ENCODE results near the gene CACNA1S. TPM values are rescaled to one million over a fixed set of nuclear protein-coding genes. Genes with fewer than 3 reads are reported as not detected.

The CACNA1S gene
- total RNA-seq, 1 donor from 2014 or later: not detected

- H3K9ac ChIP-seq (ENCODE audit: low read length): no peak overlapping the region
- no peak overlapping the region for H3K4me2 ChIP-seq (ENCODE audit: low read length)
- Mint-ChIP-seq H3K4me3 (ENCODE audit: unreplicated experiment) (no peak overlapping the region), H3K4me1 (ENCODE audit: low read depth, unreplicated experiment) (no peaks in the 10 kb centered on the region), H3K27me3 (ENCODE audit: low read depth, unreplicated experiment) (peaks cover 60% of the 10 kb centered on the region), H3K36me3 (ENCODE audit: low read depth, unreplicated experiment) (no peaks in the 10 kb centered on the region), H3K9me3 (ENCODE audit: unreplicated experiment) (no peaks in the 10 kb centered on the region), H3K27ac (ENCODE audit: unreplicated experiment) (no peak overlapping the region)
- no peaks in the 10 kb centered on the region for H3K36me3 ChIP-seq (ENCODE audit: insufficient read depth, low read length)
- no peak for FAIRE-seq
- no peaks in the 10 kb centered on the region for H3K79me2 ChIP-seq (ENCODE audit: insufficient read depth, low read length)
- no peaks in the 10 kb centered on the region for H4K20me1 ChIP-seq (ENCODE audit: insufficient read depth, low read length)
- no peaks in the 10 kb centered on the region for H3K4me1 ChIP-seq (ENCODE audit: insufficient read depth, low read length)
- no peak overlapping the region for H2AFZ ChIP-seq (ENCODE audit: low read depth, low read length)
- H3K9me3 ChIP-seq (ENCODE audit: insufficient read depth, low read depth, low read length): no peaks in the 10 kb centered on the region
- TF ChIP-seq EZH2 (IDR thresholded peaks at IDR 0.05; ENCODE audit: insufficient read depth, low read length): no peak
- TF ChIP-seq, protein P1, sequence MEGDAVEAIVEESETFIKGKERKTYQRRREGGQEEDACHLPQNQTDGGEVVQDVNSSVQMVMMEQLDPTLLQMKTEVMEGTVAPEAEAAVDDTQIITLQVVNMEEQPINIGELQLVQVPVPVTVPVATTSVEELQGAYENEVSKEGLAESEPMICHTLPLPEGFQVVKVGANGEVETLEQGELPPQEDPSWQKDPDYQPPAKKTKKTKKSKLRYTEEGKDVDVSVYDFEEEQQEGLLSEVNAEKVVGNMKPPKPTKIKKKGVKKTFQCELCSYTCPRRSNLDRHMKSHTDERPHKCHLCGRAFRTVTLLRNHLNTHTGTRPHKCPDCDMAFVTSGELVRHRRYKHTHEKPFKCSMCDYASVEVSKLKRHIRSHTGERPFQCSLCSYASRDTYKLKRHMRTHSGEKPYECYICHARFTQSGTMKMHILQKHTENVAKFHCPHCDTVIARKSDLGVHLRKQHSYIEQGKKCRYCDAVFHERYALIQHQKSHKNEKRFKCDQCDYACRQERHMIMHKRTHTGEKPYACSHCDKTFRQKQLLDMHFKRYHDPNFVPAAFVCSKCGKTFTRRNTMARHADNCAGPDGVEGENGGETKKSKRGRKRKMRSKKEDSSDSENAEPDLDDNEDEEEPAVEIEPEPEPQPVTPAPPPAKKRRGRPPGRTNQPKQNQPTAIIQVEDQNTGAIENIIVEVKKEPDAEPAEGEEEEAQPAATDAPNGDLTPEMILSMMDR (IDR thresholded peaks at IDR 0.05; ENCODE audit: insufficient read depth, low read depth, low read length): no peak
- DNase-seq (ENCODE audit: low read depth): no peak
- no peak overlapping the region for H3K4me3 ChIP-seq (ENCODE audit: insufficient read depth, low read depth, low read length)
- peaks cover 23% of the 10 kb centered on the region for H3K27me3 ChIP-seq (ENCODE audit: insufficient read depth, low read length)
- H3K27ac ChIP-seq (ENCODE audit: low read depth, low read length): no peak overlapping the region
Observed at GRCh38 chr1:201098992-201099677, 13.1 kb downstream of the CACNA1S start.

- DNase-seq (ENCODE audit: low read depth) (no peak), FAIRE-seq (no peak)
- no peak overlapping the region for H3K4me3 ChIP-seq (ENCODE audit: insufficient read depth, low read depth, low read length)
- no peak overlapping the region for H3K4me2 ChIP-seq (ENCODE audit: low read length)
- no peaks in the 10 kb centered on the region for H4K20me1 ChIP-seq (ENCODE audit: insufficient read depth, low read length)
- no peaks in the 10 kb centered on the region for H3K36me3 ChIP-seq (ENCODE audit: insufficient read depth, low read length)
- Mint-ChIP-seq H3K4me3 (ENCODE audit: unreplicated experiment) (no peak overlapping the region), H3K4me1 (ENCODE audit: low read depth, unreplicated experiment) (peaks cover 2% of the 10 kb centered on the region), H3K27ac (ENCODE audit: unreplicated experiment) (no peak overlapping the region), H3K9me3 (ENCODE audit: unreplicated experiment) (no peaks in the 10 kb centered on the region), H3K36me3 (ENCODE audit: low read depth, unreplicated experiment) (no peaks in the 10 kb centered on the region), H3K27me3 (ENCODE audit: low read depth, unreplicated experiment) (peaks cover 59% of the 10 kb centered on the region)
- peaks cover 34% of the 10 kb centered on the region for H3K27me3 ChIP-seq (ENCODE audit: insufficient read depth, low read length)
- H3K79me2 ChIP-seq (ENCODE audit: insufficient read depth, low read length): no peaks in the 10 kb centered on the region
- no peaks in the 10 kb centered on the region for H3K4me1 ChIP-seq (ENCODE audit: insufficient read depth, low read length)
- H3K27ac ChIP-seq (ENCODE audit: low read depth, low read length): no peak overlapping the region
- H3K9me3 ChIP-seq (ENCODE audit: insufficient read depth, low read depth, low read length): no peaks in the 10 kb centered on the region
- H2AFZ ChIP-seq (ENCODE audit: low read depth, low read length): no peak overlapping the region
- TF ChIP-seq, protein P1 (IDR thresholded peaks at IDR 0.05; ENCODE audit: insufficient read depth, low read depth, low read length): no peak
- no peak for TF ChIP-seq EZH2 (IDR thresholded peaks at IDR 0.05; ENCODE audit: insufficient read depth, low read length)
- H3K9ac ChIP-seq (ENCODE audit: low read length): no peak overlapping the region
Observed at GRCh38 chr1:201096977-201097856, 15.0 kb downstream of the CACNA1S start.

All from astrocyte (in vitro differentiated cells and primary cell).